Measurements from ENCODE around the gene F2RL3.

F2RL3 gene

GRCh38 chr19:16893686-16893989 lies 4.8 kb downstream of the F2RL3 start:
- peaks cover 30% of the 10 kb centered on the region for H3K4me1 Mint-ChIP-seq
- no peaks in the 10 kb centered on the region for H3K27me3 Mint-ChIP-seq
- no peaks in the 10 kb centered on the region for H3K36me3 Mint-ChIP-seq
- ATAC-seq (ENCODE audit: low read depth) (peak; percentile 54), DNase-seq (ENCODE audit: low spot score in 2 of 2) (peak; percentile 39 to 59)
- no peaks in the 10 kb centered on the region for H3K9me3 Mint-ChIP-seq
- H3K4me3 Mint-ChIP-seq = no peak overlapping the region
- peak overlapping the region; percentile 47 for H3K27ac Mint-ChIP-seq

DNA sequence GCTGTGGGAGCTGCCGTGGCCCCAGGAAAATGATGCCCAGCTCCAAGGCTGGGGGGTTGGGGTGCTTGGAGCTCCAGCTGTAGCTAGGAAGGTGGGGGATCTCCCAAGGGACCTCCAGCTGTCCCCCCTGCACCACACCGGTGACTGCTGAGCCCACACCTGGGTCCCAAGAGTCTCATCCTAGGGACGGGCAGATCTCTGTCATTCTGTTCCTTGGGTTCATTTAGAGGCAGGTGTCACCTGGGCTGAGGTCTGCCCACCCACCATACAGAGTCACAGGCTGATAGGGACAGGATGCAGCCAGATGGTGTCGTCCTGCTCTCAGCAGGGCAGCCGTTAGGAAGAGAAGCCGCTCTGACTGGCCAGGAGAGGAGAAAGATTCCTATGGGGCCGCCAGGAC lies 5.3 kb downstream of the F2RL3 start:
- DNase-seq (ENCODE audit: low spot score in 2 of 2) (no peak), ATAC-seq (ENCODE audit: low read depth) (no peak)
- H3K4me1 Mint-ChIP-seq = peaks cover 30% of the 10 kb centered on the region
- H3K27ac Mint-ChIP-seq = peak overlapping the region; percentile 47
- no peaks in the 10 kb centered on the region for H3K9me3 Mint-ChIP-seq
- H3K36me3 Mint-ChIP-seq = no peaks in the 10 kb centered on the region
- H3K27me3 Mint-ChIP-seq = no peaks in the 10 kb centered on the region
- peak overlapping the region; percentile 8 for H3K4me3 Mint-ChIP-seq

DNA sequence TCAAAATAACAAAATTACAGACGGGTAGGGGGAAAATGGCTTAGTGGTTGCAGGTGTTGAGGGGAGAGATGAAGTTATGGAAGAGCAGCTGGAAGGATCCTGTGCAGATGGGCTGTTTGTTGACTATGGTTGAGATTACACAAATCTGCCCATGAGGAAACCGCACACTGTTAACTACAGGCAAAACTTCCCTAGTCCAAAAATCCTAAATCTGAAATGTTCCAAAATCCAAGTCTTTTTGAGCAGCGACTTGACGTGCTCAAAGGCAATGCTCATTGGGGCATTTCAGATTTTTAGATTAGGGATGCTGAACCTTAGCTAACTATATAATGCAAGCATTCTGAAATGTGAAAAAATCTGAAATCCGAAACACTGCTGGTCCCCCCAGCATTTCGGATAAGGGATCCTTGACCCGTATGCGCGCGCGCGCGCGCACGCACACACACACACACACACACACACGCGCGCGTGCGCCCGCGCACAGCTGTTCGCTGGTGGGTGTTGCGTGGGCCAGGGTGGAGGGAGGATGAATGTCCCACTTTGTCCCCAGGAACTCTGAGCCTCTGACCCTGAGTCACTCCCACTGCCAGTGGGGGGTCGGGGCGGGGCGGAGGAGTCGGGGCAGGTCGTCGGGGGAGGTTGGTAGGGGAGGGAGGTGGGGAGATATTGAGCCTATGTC lies 6.8 kb downstream of the F2RL3 start:
- no peak overlapping the region for H3K27ac Mint-ChIP-seq
- peaks cover 35% of the 10 kb centered on the region for H3K4me1 Mint-ChIP-seq
- H3K4me3 Mint-ChIP-seq = peak overlapping the region; percentile 27
- ATAC-seq (ENCODE audit: low read depth) = no peak
- DNase-seq (ENCODE audit: low spot score in 2 of 2) = no peak
- no peaks in the 10 kb centered on the region for H3K9me3 Mint-ChIP-seq
- H3K36me3 Mint-ChIP-seq = no peaks in the 10 kb centered on the region
- no peaks in the 10 kb centered on the region for H3K27me3 Mint-ChIP-seq

DNA sequence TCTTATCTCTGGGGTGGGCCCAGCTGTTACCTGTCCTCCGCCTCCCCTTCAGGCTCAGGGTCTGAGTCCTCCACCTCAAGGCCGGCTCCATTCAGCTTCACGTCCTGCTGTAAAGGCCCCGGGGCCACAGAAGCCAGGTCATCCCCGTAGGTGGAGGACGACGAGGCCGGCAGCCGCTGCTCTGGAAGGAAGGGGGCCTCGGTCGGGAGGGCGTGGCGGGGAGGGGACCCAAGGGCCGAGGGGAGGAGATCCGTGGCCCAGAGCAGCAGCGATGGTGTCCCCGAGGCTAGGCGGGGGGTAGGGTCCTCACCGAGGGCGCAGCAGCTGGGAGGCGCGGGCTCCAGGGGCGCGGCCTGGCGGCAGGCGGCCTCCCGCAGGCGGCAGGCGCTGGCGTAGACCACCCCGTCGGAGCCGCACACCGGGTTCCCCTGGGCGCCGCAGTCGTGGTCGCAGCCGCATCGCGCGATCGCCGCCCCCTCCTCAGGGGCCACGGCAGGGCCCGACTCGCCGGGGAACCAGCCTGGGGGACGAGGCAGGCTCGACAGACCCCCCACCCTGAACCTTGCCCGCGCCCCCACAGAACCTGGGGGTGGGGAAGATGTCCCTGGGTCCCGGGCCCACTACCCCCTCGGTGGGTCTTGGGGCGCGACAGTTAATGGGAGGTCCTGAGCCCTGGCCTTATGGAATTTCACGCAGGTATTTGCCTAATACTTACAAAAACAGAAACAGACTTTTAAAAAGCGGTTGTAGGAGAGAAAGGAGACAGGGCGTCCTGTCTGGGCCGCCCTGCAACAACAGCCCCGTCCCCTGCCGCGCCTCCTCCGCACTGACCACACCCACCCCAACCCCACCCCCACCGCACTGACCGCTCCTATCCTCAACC lies 7.6 kb downstream of the F2RL3 start:
- Mint-ChIP-seq H3K27me3 (no peaks in the 10 kb centered on the region), H3K36me3 (no peaks in the 10 kb centered on the region), H3K4me1 (peaks cover 35% of the 10 kb centered on the region), H3K9me3 (no peaks in the 10 kb centered on the region), H3K4me3 (peak overlapping the region; percentile 83), H3K27ac (peak overlapping the region; percentile 38)
- DNase-seq (ENCODE audit: low spot score in 2 of 2) (no peak), ATAC-seq (ENCODE audit: low read depth) (no peak)

GRCh38 chr19:16897029-16897855 lies 8.4 kb downstream of the F2RL3 start:
- peak; percentile 65 for ATAC-seq (ENCODE audit: low read depth)
- Mint-ChIP-seq H3K4me3 (peak overlapping the region; percentile 83), H3K4me1 (peaks cover 34% of the 10 kb centered on the region), H3K9me3 (no peaks in the 10 kb centered on the region), H3K27me3 (no peaks in the 10 kb centered on the region), H3K27ac (peak overlapping the region; percentile 38), H3K36me3 (no peaks in the 10 kb centered on the region)
- peak; percentile 56 to 64 for DNase-seq (ENCODE audit: low spot score in 2 of 2)

DNA sequence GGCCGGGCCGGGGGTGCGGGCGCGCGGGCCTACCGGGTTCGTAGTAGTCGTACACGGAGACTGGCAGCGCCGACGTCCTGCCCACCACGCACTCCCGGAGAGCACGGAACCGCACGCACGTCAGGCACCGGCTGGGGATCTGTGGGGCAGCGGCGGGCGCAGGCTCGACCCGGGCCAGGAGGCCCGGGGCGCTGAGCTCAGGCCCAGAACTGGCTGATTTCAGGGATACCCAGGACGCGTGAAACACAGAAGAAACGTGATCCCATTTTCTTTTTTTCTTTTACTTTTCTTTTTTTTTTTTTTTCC lies 9.0 kb downstream of the F2RL3 start:
- Mint-ChIP-seq H3K27me3 (no peaks in the 10 kb centered on the region), H3K9me3 (no peaks in the 10 kb centered on the region), H3K4me1 (peaks cover 28% of the 10 kb centered on the region), H3K4me3 (peak overlapping the region; percentile 83), H3K27ac (no peak overlapping the region), H3K36me3 (no peaks in the 10 kb centered on the region)
- DNase-seq (ENCODE audit: low spot score in 2 of 2) (no peak), ATAC-seq (ENCODE audit: low read depth) (peak; percentile 19)

DNA sequence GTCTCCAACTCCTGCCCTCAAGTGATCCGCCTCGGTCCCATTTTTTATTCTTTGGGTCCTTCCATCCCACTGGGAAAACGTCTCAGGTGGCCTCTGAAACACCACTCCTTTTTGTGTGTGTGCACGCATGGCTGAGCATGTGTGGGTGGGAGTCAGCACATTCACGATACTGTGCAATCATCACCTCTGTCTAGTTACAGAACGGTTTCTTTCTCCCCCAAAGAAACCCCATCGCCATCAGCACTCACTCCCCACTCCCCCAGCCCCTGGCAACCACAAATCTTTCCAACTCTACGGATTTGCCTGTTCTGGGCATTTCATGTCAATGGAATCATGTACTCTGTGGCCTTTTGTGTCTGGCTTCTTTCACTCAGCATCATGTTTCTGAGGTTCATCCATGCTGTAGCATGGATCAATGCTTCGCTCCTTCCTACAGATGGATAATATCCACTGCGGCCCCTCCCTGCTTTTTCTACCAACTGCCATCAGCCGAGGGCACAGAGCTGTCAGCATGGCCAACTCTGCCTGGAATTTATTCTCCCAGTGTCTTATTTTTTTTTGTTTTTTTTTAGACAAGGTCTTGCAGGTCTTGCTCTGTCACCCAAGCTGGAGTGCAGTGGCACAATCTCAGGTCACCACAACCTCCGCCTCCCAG lies 9.7 kb downstream of the F2RL3 start:
- no peaks in the 10 kb centered on the region for H3K9me3 Mint-ChIP-seq
- H3K4me3 Mint-ChIP-seq = peak overlapping the region; percentile 83
- H3K36me3 Mint-ChIP-seq = no peaks in the 10 kb centered on the region
- H3K27me3 Mint-ChIP-seq = no peaks in the 10 kb centered on the region
- ATAC-seq (ENCODE audit: low read depth) (no peak), DNase-seq (ENCODE audit: low spot score in 2 of 2) (no peak)
- H3K27ac Mint-ChIP-seq = no peak overlapping the region
- peaks cover 22% of the 10 kb centered on the region for H3K4me1 Mint-ChIP-seq

- no peak for DNase-seq (ENCODE audit: low spot score in 2 of 2)
- H3K9me3 Mint-ChIP-seq = no peaks in the 10 kb centered on the region
- peak; percentile 34 for ATAC-seq (ENCODE audit: low read depth)
- no peaks in the 10 kb centered on the region for H3K36me3 Mint-ChIP-seq
- H3K27me3 Mint-ChIP-seq = no peaks in the 10 kb centered on the region
- H3K4me3 Mint-ChIP-seq = no peak overlapping the region
- peaks cover 15% of the 10 kb centered on the region for H3K4me1 Mint-ChIP-seq
- no peak overlapping the region for H3K27ac Mint-ChIP-seq
Measured at GRCh38 chr19:16899566-16900075, 10.8 kb downstream of the F2RL3 start.

DNA sequence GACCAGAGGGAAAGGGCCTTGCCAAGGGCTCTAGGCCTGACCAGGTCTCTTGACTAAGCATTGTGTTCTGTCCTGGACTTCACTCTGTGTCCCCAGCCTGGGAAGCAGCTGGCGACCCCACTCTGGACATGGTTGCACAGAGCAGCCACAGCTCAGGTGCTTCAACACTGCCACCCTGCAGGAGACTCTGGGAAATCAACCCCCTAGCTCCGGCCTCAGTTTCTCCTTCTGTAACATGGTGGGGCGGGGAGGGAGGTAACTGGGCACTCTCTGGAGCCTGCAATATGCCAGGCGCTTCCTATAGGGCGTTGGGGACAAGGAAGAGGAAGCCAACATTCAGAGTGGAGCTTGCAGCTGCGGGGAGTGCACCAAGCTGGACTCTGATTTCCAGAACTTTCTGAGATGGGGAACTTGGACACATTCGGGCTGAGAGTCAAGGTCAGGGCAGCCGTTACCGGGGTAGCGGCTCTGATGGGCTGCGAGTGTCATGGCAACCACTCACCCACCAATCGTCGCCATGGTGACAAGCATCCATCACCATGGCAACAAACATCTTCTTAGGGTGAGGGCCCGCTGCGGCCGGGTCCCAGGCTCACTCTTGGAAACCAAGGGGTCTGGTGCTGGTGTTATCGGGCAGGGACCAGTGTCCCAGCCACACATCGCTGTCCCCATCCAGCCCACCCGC lies 12.8 kb downstream of the F2RL3 start:
- H3K4me1 Mint-ChIP-seq = peaks cover 12% of the 10 kb centered on the region
- no peaks in the 10 kb centered on the region for H3K9me3 Mint-ChIP-seq
- ATAC-seq (ENCODE audit: low read depth) = no peak
- H3K4me3 Mint-ChIP-seq = no peak overlapping the region
- H3K27me3 Mint-ChIP-seq = no peaks in the 10 kb centered on the region
- no peak overlapping the region for H3K27ac Mint-ChIP-seq
- no peak for DNase-seq (ENCODE audit: low spot score in 2 of 2)
- H3K36me3 Mint-ChIP-seq = no peaks in the 10 kb centered on the region

GRCh38 chr19:16902545-16902944 lies 13.7 kb downstream of the F2RL3 start:
- H3K9me3 Mint-ChIP-seq = no peaks in the 10 kb centered on the region
- H3K36me3 Mint-ChIP-seq = no peaks in the 10 kb centered on the region
- DNase-seq (ENCODE audit: low spot score in 2 of 2) (no peak), ATAC-seq (ENCODE audit: low read depth) (no peak)
- H3K27ac Mint-ChIP-seq = no peak overlapping the region
- H3K27me3 Mint-ChIP-seq = no peaks in the 10 kb centered on the region
- peaks cover 12% of the 10 kb centered on the region for H3K4me1 Mint-ChIP-seq
- H3K4me3 Mint-ChIP-seq = no peak overlapping the region

DNA sequence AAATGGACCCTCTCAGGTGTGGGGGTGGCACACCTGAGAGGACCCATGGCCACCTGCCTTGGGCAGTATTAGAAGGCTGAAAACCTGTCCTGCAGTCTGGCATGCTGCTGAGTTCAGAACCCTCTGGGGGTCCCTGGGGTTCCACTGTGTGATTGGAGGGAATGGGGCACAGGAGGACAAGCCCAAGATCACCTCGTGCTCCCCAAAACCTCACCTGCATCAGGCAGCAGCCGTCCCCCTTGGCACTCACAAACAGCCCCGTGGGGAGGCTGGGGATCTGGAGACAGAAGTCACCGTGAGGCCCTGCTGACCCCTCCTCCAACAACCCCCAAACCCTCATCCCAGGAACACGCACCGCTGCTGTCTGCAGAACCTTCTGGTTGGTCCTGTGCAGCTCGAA lies 14.5 kb downstream of the F2RL3 start:
- H3K9me3 Mint-ChIP-seq = no peaks in the 10 kb centered on the region
- no peak for DNase-seq (ENCODE audit: low spot score in 2 of 2)
- H3K4me3 Mint-ChIP-seq = no peak overlapping the region
- H3K36me3 Mint-ChIP-seq = no peaks in the 10 kb centered on the region
- no peaks in the 10 kb centered on the region for H3K27me3 Mint-ChIP-seq
- peaks cover 11% of the 10 kb centered on the region for H3K4me1 Mint-ChIP-seq
- ATAC-seq (ENCODE audit: low read depth) = no peak
- no peak overlapping the region for H3K27ac Mint-ChIP-seq

GRCh38 chr19:16904599-16904998 lies 15.8 kb downstream of the F2RL3 start:
- peaks cover 3% of the 10 kb centered on the region for H3K4me1 Mint-ChIP-seq
- no peaks in the 10 kb centered on the region for H3K9me3 Mint-ChIP-seq
- no peak for ATAC-seq (ENCODE audit: low read depth)
- no peak overlapping the region for H3K27ac Mint-ChIP-seq
- no peaks in the 10 kb centered on the region for H3K27me3 Mint-ChIP-seq
- no peak overlapping the region for H3K4me3 Mint-ChIP-seq
- no peak for DNase-seq (ENCODE audit: low spot score in 2 of 2)
- H3K36me3 Mint-ChIP-seq = no peaks in the 10 kb centered on the region

GRCh38 chr19:16908759-16909158 lies 20.0 kb downstream of the F2RL3 start:
- Mint-ChIP-seq H3K4me1 (no peaks in the 10 kb centered on the region), H3K36me3 (no peaks in the 10 kb centered on the region), H3K9me3 (peaks cover 8% of the 10 kb centered on the region), H3K27ac (no peak overlapping the region), H3K4me3 (no peak overlapping the region), H3K27me3 (peaks cover 2% of the 10 kb centered on the region)
- DNase-seq (ENCODE audit: low spot score in 2 of 2) (no peak), ATAC-seq (ENCODE audit: low read depth) (no peak)

Measured in memory B cell (primary cell).